Hepatocyte (in vitro differentiated cells): ENCODE results near the gene ENTR1. TPM values are rescaled to one million over a fixed set of nuclear protein-coding genes. Genes with fewer than 3 reads are reported as not detected.

Experiments
- DNase-seq: peaks from one replicate; pipeline ENCODE4 v3.0.0-alpha.2; 2016; ENCODE audit warnings: low spot score
- H2AFZ ChIP-seq: fragments of 200-600 bp; sonication (generic); 2 replicates; pipeline ENCODE4 v1.6.0; 2016; ENCODE audit warnings: antibody characterized with exemption, mild to moderate bottlenecking
- H3K27ac ChIP-seq: fragments of 200-600 bp; sonication (generic); 2 replicates; pipeline ENCODE4 v1.5.1; 2016; ENCODE audit warnings: mild to moderate bottlenecking
- H3K27me3 ChIP-seq: fragments of 200-600 bp; sonication (generic); 2 replicates; pipeline ENCODE4 v1.6.1; 2016
- H3K36me3 ChIP-seq: fragments of 200-600 bp; sonication (generic); replicated peaks from 2 replicates; pipeline ENCODE4 v1.5.1; 2016; ENCODE audit warnings: low read depth; ENCODE audit not compliant: insufficient read depth
- H3K4me1 ChIP-seq: fragments of 200-600 bp; sonication (generic); 2 replicates; pipeline ENCODE4 v1.5.1; 2016; ENCODE audit warnings: mild to moderate bottlenecking, moderate library complexity; ENCODE audit not compliant: insufficient read depth
- H3K4me2 ChIP-seq: fragments of 200-600 bp; sonication (generic); 2 replicates; pipeline ENCODE4 v1.6.0; 2016
- H3K4me3 ChIP-seq: fragments of 200-600 bp; sonication (generic); 2 replicates; pipeline ENCODE4 v1.5.1; 2016; ENCODE audit warnings: mild to moderate bottlenecking
- H3K79me2 ChIP-seq: fragments of 200-600 bp; sonication (generic); 2 replicates; pipeline ENCODE4 v1.6.0; 2017; ENCODE audit warnings: mild to moderate bottlenecking
- H3K9me2 ChIP-seq: fragments of 200-600 bp; sonication (generic); replicated peaks from 2 replicates; pipeline ENCODE4 v1.6.0; 2017; ENCODE audit warnings: mild to moderate bottlenecking; ENCODE audit not compliant: insufficient read depth
- H3K9me3 ChIP-seq: fragments of 200-600 bp; sonication (generic); 2 replicates; pipeline ENCODE4 v1.5.1; 2016; ENCODE audit warnings: low read depth, mild to moderate bottlenecking
- H4K20me1 ChIP-seq: fragments of 200-600 bp; sonication (generic); 2 replicates; pipeline ENCODE4 v1.6.0; 2016; ENCODE audit warnings: mild to moderate bottlenecking; ENCODE audit not compliant: insufficient read depth, poor library complexity, severe bottlenecking
- EZH2 ChIP-seq: fragments of 200-600 bp; sonication (generic); IDR thresholded peaks from 2 replicates; pipeline ENCODE4 v1.6.1; 2016; ENCODE audit warnings: antibody characterized with exemption, mild to moderate bottlenecking, borderline replicate concordance
- EZH2phosphoT487 ChIP-seq: fragments of 200-600 bp; sonication (generic); IDR thresholded peaks from one replicate; pipeline ENCODE4 v1.6.1; 2018; ENCODE audit warnings: antibody characterized with exemption, mild to moderate bottlenecking, low read depth, moderate library complexity; ENCODE audit not compliant: unreplicated experiment, severe bottlenecking
- WGBS: methylation state at CpG from one replicate; pipeline ENCODE4 v1.1.6; 2016; ENCODE audit warnings: low lambda C conversion rate; ENCODE audit errors: missing lambda C conversion rate; 5-methylcytosine and 5-hydroxymethylcytosine counted together
- polyA plus RNA-seq: library from polyadenylated mRNA; unstranded; fragments of >200 nt; fragmentation: Nextera tagmentation; extraction: Ambion mirVana; gene quantifications from 2 replicates; pipeline ENCODE4 v1.2.1, GENCODE V29; 2016
- total RNA-seq: library from RNA; depleted of rRNA; stranded (reverse); fragments of >200 nt; gene quantifications from 2 replicates; pipeline ENCODE4 v1.2.3, GENCODE V29; 2014
- TF ChIP-seq, protein P1 (sequence below): fragments of 200-600 bp; sonication (generic); IDR thresholded peaks from 2 replicates; pipeline ENCODE4 v1.5.1; 2016; ENCODE audit warnings: antibody characterized with exemption, mild to moderate bottlenecking; ENCODE audit not compliant: poor library complexity

The ENTR1 gene
- total and polyA plus RNA-seq, 2 experiments from 2014 or later = 33.5 to 50.1 TPM

DNA sequence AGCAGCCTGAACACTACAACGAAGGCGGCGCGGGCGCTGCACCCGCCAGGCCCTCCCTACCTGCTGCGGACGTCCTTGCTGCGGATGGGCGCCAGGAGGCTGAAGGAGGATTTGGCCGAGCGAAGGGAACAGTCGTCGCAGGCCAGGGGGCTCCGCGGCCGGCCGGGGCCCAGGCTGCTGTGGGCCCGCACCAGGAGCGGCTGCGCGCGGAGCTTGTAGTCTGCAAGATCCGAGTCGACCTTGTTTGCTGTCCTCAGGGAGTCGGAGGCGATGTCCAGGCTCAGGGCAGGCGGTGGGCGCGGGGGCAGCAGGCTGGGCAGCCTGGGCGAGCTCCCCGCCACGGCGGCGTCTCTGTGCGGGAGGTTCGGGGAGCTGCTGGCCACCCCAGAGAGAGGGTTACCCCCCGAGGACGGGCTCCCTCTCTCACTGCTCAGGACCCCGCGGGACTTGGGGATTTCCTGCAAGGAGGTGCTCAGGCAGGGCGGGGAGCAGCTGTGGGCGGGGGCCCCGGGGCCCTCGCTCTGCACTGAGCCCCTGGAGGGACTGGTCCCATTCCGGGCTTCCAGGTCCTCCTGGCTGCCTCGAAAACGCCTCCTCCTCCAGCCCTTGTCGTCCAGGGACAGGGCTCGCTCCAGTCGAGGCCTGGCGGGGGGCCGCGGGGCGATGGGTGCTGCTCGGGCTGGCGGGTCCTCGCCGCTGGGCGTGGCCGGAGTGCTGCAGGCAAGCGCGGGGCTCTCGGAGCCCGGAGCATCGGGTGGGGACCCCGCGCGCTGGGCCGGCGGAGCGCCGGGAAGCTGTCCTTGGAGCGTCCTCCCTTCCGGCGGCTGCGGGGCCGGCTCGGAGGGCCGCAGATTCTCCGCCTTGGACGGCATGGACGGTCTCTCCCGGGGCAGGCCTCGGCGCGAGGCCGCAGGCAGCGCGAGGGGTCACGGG, 28.4 kb upstream of the ENTR1 start:
- peak; percentile 56 for DNase-seq
- WGBS = 2% methylated on average over 63 of the region's 91 CpGs
- Histone ChIP-seq H2AFZ (peak overlapping the region; percentile 79), H3K9me3 (no peaks in the 10 kb centered on the region), H3K27ac (peak overlapping the region; percentile 63), H3K4me1 (peaks cover 13% of the 10 kb centered on the region), H3K4me3 (peak overlapping the region; percentile 92), H3K27me3 (no peaks in the 10 kb centered on the region), H3K79me2 (peaks cover 47% of the 10 kb centered on the region), H3K36me3 (no peaks in the 10 kb centered on the region), H3K4me2 (peak overlapping the region; percentile 100), H4K20me1 (peaks cover 32% of the 10 kb centered on the region), H3K9me2 (no peaks in the 10 kb centered on the region)
- TF ChIP-seq, protein P1, sequence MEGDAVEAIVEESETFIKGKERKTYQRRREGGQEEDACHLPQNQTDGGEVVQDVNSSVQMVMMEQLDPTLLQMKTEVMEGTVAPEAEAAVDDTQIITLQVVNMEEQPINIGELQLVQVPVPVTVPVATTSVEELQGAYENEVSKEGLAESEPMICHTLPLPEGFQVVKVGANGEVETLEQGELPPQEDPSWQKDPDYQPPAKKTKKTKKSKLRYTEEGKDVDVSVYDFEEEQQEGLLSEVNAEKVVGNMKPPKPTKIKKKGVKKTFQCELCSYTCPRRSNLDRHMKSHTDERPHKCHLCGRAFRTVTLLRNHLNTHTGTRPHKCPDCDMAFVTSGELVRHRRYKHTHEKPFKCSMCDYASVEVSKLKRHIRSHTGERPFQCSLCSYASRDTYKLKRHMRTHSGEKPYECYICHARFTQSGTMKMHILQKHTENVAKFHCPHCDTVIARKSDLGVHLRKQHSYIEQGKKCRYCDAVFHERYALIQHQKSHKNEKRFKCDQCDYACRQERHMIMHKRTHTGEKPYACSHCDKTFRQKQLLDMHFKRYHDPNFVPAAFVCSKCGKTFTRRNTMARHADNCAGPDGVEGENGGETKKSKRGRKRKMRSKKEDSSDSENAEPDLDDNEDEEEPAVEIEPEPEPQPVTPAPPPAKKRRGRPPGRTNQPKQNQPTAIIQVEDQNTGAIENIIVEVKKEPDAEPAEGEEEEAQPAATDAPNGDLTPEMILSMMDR = no peak
- no peak for TF ChIP-seq EZH2phosphoT487
- TF ChIP-seq EZH2 = no peak

DNA sequence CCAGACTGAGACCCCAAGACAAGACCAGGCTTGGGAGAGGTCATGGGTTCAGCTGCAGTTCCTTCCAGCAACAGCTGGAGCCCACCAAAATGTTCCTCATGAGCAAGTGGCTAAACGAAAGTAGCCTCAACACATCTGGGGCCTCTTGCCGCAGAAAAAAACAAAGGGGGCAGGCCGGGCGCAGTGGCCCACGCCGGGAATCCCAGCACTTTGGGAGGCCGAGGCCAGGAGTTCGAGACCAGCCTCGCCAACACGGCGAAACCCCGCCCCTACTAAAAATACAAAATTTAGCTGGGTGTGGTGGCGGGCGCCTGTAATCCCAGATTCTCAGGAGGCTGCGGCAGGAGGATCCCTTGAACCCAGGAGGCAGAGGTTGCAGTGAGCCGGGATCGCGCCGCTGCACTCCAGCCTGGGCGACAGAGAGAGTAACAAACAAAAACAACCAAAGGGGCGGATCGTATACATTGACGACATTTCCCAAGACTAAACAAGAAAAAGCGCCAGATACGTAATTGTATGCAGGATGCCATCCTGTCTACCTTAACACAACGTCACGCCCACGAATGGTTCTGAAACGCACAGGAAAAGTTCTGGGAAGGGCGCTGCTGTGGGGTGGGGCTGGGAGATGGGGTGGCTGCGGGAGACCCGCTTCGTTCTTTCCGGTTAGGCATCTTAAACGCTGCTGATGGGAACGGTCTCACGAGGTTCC, 27.6 kb upstream of the ENTR1 start:
- H4K20me1 ChIP-seq = peaks cover 32% of the 10 kb centered on the region
- WGBS = 60% methylated on average over 37 of the region's 37 CpGs
- H3K36me3 ChIP-seq = no peaks in the 10 kb centered on the region
- H3K4me2 ChIP-seq = peak overlapping the region; percentile 100
- peaks cover 47% of the 10 kb centered on the region for H3K79me2 ChIP-seq
- no peak overlapping the region for H3K27ac ChIP-seq
- H3K4me1 ChIP-seq = peaks cover 13% of the 10 kb centered on the region
- no peak for DNase-seq
- TF ChIP-seq EZH2 = no peak
- no peak for TF ChIP-seq EZH2phosphoT487
- TF ChIP-seq, protein P1 = no peak
- no peaks in the 10 kb centered on the region for H3K9me2 ChIP-seq
- no peaks in the 10 kb centered on the region for H3K27me3 ChIP-seq
- no peak overlapping the region for H2AFZ ChIP-seq
- no peaks in the 10 kb centered on the region for H3K9me3 ChIP-seq
- peak overlapping the region; percentile 92 for H3K4me3 ChIP-seq

DNA sequence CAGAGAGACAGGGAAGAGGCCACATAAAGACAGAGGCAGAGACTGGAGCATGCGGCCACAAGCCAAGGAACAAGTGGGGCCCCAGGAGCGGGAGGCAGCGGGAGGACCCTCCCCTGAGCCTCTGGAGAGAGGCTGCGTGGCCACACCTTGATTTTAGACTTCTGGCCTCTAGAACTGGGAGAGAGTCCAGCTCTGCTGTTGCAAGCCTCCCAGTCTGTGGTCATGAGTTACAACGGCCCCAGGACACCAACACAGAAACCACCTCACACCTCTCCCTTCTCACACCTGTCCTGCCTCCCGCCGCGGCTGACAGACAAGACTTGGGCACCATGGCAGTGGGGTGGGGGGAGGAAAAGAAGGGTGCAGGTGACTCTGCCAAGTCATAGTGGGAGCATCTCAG, 27.0 kb upstream of the ENTR1 start:
- TF ChIP-seq, protein P1 = no peak
- TF ChIP-seq EZH2phosphoT487 (no peak), EZH2 (no peak)
- Histone ChIP-seq H3K27ac (no peak overlapping the region), H3K9me2 (no peaks in the 10 kb centered on the region), H2AFZ (no peak overlapping the region), H3K4me3 (no peak overlapping the region), H4K20me1 (peaks cover 32% of the 10 kb centered on the region), H3K4me1 (peaks cover 13% of the 10 kb centered on the region), H3K4me2 (peak overlapping the region; percentile 100), H3K9me3 (no peaks in the 10 kb centered on the region), H3K36me3 (no peaks in the 10 kb centered on the region), H3K27me3 (no peaks in the 10 kb centered on the region), H3K79me2 (peaks cover 47% of the 10 kb centered on the region)
- DNase-seq = no peak
- WGBS = 76% methylated on average over 8 of the region's 8 CpGs
